HG02852 (cell line): ENCODE data around the gene APBA2.

Source experiments
- ATAC-seq: cut with Tn5 transposase; IDR thresholded peaks from one replicate; pipeline ENCODE4 v1.9.1; 2021; ENCODE audit warnings: mild to moderate bottlenecking, moderate library complexity; ENCODE audit not compliant: unreplicated experiment

Gene APBA2

DNA sequence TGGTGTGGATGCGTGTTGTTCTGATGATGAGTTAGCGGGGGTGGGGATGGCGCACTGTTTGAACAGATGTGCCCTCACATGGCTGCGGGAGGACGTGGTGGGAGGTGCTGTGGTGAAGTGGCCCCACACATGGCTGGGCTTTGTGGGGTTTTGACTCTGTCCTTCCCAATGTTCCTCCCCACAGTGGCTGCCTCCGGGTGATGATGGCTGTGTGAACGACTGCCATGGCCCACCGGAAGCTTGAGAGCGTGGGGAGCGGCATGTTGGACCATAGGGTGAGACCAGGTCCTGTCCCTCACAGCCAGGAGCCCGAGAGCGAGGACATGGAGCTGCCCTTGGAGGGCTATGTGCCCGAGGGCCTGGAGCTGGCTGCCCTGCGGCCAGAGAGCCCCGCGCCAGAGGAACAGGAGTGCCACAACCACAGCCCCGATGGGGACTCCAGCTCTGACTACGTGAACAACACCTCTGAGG is 167.9 kb downstream of the APBA2 start:
- ATAC-seq, result no peak

GRCh38 chr15:29054171-29055045 is 168.6 kb downstream of the APBA2 start:
- no peak for ATAC-seq

- ATAC-seq, result no peak
Observed at GRCh38 chr15:29055876-29056275, 170.1 kb downstream of the APBA2 start.

DNA sequence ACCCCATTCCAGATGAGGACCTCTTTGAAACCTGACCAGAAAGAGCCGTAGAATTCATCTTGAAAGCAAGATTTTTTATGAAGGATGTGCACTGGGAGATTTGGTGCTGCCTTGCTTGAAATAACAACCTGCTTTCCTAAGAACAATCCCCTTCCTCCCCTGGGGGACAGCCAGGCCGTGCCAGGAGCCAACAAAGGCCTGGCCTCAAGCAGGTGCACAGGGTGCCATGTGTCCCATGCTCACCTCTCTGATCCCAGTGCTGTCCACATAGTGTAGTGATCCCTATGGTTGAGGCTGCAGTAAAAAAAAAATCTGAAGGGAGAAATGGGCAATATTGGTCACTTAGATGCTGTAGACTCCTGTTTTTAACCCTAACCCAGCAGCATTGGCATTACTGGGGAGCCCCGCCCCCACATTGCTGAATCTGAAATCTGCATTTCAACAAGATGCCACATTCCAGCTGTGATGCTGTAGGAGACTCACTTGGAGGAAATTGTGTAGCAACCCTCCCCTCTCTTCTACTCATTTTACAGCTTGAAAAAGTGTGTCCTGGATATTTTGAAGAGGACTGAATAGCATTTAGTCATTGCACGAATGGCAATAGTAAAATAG is 171.2 kb downstream of the APBA2 start:
- ATAC-seq, result no peak

GRCh38 chr15:29057856-29058255 is 172.1 kb downstream of the APBA2 start:
- no peak for ATAC-seq

GRCh38 chr15:29058903-29059539 is 173.2 kb downstream of the APBA2 start:
- ATAC-seq, result no peak

DNA sequence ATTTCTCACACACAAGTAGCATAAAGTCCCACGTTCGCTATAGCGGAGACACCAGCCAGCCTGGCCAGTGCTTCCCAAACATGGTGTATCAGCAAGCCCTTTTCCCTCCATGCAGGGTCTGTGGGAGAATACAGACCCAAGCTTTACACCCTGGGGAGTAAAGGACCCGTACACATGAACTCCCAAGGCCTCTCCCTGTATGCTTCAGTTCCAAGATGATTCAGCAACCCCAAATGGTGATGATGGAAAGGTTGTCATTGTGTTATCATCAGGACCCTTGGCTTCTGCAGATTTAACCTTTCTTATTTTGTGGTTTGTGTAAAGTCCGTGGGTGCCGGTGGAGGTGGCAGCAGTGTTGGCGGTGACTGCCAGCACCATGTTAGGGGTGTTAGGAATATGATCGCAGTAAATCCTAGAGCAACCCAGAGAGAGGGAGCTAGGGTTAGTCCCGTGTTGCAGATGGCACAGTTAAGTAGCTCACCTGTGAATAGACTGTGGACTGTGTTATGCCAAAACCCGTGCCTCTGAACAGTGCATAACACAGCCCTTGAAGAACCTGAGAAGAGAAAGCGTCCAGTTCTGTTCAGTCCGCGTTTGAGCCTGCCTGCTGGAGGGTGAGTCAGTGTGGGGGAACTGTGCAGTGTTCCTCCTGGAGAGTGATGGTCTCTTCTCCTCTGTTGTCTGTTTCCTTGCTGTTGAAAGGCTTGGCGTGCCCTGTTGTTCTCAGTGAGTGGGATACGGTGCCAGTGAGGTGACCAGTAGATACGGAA is 174.3 kb downstream of the APBA2 start:
- no peak for ATAC-seq

DNA sequence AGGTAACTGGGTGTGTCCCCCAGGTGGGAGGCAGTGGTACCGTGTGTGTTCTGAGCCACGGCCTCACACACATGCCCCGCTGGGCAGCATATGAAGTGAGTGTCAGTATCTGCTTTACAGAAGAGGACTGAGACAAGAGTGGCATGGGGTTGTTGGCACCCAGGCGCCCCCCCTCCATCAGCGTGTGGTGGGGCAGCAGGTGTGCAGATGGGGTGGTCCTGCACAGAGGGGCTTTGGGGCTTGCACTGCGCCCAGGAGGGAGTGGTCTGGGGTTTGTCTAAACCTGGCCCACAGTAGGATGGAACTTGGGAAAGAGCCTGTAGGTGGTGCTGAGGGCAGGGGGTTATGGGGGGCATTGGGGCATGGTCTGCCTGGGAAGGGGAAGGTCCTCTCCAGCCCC is 176.0 kb downstream of the APBA2 start:
- ATAC-seq, result no peak

- ATAC-seq, result no peak
Observed at GRCh38 chr15:29062179-29062591, 176.4 kb downstream of the APBA2 start.

DNA sequence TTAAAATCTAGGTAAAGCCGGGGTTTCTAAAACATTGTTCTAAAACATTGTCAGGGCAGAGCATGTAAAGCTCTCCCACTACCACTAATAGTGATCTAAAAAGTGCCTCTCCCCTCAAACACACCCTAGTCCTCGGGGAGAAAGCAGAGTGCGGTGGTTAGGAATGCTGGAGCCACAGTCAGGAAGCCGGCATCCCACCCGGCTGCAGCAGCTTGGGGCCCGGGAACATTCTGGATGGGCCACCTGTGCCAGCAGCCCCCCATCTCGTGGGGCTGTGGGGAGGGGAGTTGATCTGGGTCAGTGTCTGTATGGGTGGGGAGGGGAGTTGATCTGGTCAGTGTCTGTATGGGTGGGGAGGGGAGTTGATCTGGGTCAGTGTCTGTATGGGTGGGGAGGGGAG is 176.9 kb downstream of the APBA2 start:
- no peak for ATAC-seq

DNA sequence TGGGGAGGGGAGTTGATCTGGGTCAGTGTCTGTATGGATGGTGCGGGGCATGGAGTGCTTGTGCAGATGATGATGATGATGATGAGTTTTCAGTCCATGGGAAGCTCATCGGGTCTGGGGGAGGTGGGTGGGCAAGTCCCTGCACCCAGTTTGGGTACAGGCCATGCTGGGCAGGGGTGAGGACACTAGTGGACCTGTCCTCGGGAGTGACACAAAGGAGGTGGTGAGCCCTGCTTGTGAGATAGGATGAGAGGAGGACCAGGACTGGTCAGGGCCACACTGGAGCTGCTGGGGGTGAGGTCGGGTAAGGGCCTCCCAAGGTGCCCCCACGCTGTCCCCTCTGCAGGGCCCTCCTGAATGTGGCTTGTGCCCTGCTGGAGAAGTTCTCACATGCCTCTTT is 177.9 kb downstream of the APBA2 start:
- ATAC-seq, result no peak

DNA sequence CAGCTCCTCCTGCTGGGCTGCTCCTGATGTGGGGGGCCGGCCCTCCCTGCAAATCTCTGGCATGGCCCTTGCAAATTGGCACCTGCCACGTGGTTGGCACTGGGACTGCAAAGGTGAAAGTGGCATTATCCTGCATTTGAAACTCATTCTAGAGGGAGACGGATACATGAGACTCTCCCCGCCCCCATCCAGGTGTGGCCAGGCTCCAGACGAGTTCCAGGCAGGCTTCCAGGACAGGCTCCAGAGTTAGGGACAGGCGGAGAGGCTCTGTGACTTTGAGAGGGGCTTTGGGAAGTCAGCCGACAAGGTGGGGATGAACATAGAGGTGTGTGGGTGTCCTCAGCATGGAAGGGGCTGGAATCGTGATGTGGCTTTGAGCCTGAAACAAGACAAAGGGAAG is 178.5 kb downstream of the APBA2 start:
- ATAC-seq, result no peak

- ATAC-seq, result no peak
Observed at GRCh38 chr15:29064731-29065130, 179.0 kb downstream of the APBA2 start.

DNA sequence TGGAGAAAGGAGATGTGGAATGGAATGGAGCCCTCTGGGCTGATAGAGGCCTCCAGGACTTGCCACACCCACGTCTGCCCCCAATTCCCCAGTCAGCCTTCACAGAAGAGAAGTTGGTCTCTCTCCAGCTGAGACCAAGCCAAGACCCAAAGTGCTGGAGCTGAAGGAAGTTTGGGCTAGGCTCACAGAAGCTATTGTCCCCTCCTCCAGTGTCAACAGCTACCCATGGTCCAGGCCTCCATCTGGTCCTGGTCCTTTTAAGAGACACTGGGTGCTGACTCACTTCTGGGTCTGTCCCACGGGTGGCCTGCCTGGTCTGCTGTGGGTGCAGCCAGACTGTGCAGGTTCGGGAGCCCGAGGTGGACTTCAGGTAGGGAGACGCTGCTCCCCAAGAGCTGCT is 179.8 kb downstream of the APBA2 start:
- ATAC-seq, result no peak

DNA sequence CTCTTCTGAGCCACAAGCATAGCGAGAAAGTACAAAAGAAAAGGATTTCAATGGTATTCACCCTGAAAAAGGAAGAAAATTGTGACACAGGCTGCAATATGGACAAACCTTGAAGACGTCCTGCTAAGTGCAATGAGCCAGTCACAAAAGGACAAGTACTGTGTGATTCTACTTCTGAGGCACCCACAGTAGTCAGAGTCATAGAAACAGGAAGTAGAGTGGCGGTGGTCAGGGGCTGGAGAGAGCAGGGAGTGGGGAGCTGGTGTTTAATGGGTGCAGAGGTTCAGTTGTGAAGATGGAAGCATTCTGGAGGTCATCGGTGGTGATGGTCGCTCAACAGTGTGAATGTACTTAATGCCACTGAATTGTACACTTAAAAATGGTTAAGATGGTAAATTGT is 180.5 kb downstream of the APBA2 start:
- no peak for ATAC-seq

GRCh38 chr15:29066838-29067237 is 181.1 kb downstream of the APBA2 start:
- no peak for ATAC-seq

DNA sequence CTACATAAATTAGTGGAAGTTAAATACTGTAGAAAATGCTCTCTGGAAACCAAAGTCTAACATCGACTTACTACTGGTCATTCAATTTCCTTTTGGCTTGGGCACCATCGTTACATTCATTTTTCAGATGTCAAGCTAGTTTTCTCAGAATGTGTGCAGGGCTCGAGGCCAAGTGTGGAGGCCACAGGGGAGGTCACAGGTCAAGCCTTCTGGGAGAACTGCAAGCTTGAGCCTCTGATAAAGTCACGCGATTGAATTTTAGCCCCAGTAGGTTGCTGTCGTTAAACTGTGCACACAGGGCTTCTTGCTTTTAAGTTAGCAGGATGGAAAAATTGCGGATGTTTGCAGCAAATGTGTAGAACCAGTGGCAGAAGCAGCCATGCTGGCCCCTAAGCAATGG is 182.2 kb downstream of the APBA2 start:
- no peak for ATAC-seq

DNA sequence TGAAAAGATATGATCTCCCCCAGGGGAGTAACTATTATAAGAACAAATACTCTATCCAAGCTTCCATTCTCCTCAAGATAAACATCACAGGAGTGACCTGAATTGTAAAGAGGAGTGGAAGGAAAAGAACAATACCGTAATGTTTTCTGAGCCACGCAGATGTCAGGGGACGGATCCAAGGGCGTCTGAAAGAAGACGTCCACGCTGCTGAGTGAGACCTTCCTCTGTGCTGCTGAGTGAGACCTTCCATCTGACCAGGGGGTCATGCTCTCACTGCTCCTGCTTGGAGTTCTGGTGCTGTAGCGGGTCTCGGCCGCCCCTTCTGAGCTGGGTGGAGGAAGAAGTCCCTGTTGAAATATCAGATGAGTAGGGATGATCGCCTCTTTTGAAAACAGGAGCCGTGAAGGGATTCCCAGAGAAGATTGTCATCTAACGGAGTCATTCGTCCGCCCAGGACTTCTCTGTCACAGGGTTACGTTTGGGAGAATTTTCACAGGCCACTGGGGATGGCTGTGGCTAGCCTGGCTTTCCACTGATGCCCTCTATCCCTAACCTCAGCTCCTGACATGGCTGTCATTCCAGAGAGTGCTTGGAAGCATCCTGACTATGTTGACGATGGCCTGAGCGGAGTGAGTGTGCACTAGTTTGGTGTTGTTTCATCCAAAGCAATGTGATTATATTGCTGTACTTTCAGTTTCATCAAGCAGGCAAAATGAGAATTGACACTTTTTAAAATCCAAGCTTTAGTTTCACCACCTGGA is 184.9 kb downstream of the APBA2 start:
- ATAC-seq, result no peak

DNA sequence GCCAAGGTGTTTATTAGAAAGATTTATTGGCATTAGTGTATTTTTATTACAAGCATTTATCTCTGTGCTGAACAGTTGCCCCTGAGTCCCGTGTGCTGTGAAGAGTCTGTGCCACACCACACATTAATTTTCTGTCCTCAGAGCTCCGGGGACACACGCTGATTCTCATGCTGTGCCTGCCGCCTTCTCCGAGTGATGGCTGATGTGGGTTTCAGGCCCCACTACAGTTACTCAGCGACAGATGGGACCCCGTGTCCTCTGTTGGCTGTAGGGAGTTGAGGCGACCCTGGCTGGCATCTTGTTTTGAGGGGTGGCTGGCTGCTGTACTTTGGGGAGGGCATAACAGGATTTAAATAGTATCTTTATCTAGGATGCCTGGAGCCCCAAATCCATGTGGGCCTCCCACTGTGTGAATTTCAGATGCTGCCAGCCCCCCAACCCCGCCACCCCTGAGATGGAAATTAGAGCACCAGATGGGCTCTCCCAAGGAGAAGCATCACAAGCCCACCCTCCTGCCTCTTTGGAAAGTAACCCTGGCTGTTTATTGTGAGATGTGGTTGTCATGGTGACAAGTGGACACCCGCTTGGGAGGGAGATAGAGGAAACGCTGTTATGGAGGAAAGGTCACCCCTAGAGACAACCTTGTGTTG is 185.6 kb downstream of the APBA2 start:
- ATAC-seq, result no peak

DNA sequence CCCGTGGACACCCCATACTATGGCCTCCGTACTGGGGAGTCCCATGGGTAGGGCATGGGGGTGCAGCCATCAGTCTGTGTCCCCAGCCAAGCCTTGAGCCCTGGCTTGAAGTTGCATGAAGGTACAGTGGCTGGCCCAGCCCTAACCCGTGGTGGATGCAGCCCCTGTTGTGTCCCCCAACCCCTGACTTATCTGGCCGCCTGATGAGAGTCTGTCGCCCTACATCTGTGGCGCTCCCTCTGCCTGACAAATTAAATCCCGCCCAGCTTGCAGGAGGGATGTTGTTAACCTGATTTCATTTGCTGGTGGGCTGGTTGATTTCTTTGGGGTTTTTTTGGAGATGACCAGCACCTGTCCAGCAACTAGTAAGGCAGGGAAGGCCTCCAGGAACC is 186.1 kb downstream of the APBA2 start:
- no peak for ATAC-seq
